SK-N-SH (cell line): ENCODE results near the gene SYNPR. TPM values are rescaled to one million over a fixed set of nuclear protein-coding genes. Genes with fewer than 3 reads are reported as not detected.
A peak's percentile ranks its signal among the peaks of the same experiment; 100 is the strongest.

ENCODE experiments used
- CTCF ChIA-PET: fragments of 300-600, 350-600 bp; formaldehyde crosslinking; extraction: SDS; loops from one replicate; lab custom pipeline; 2021; lab: Yijun Ruan, JAX
- POLR2A ChIA-PET: fragments of 350-600 bp; sonication (Branson Sonifier 250); formaldehyde crosslinking; extraction: SDS; loops from one replicate; lab custom pipeline; 2020; ENCODE audit warnings: antibody characterized with exemption, inconsistent platforms; lab: Yijun Ruan, JAX
- DNase-seq: peaks from one replicate; pipeline ENCODE4 v3.0.0; 2012
- H2AFZ ChIP-seq: fragments of 200-600 bp; sonication (generic); 2 replicates; pipeline ENCODE4 v1.8.1; 2016; ENCODE audit warnings: antibody characterized with exemption, mild to moderate bottlenecking, low read depth
- H3F3A ChIP-seq: fragments of 200-600 bp; sonication (generic); replicated peaks from 2 replicates; pipeline ENCODE3; 2016; ENCODE audit warnings: antibody characterized with exemption, mild to moderate bottlenecking; ENCODE audit not compliant: insufficient read depth
- H3K27ac ChIP-seq, 2 experiments: fragments of 200-500 bp in 1 of 2; fragments of 200-600 bp in 1 of 2; sonication (Bioruptor generic) in 1 of 2; sonication (generic), shearing (Covaris generic) in 1 of 2; 2 replicates each; pipeline versions ENCODE4 v1.5.1 to v1.6.1; 2014 to 2016; ENCODE audit warnings: low read depth in 2 of 2, inconsistent platforms in 1 of 2, low read length in 1 of 2, mild to moderate bottlenecking in 1 of 2, mixed read lengths in 1 of 2
- H3K27me3 ChIP-seq: fragments of 200-600 bp; sonication (generic), shearing (Covaris generic); 2 replicates; pipeline ENCODE4 v1.6.1; 2016; ENCODE audit warnings: mixed run types; ENCODE audit not compliant: insufficient read depth
- H3K36me3 ChIP-seq, 2 experiments: fragments of 200-500 bp in 1 of 2; fragments of 200-600 bp in 1 of 2; sonication (Bioruptor generic) in 1 of 2; sonication (generic) in 1 of 2; replicated peaks in 1 of 2; 2 replicates each; pipeline versions ENCODE3 to v1.5.1; 2014 to 2016; ENCODE audit warnings: low read length in 1 of 2, mild to moderate bottlenecking in 1 of 2; ENCODE audit not compliant: insufficient read depth in 2 of 2, control insufficient read depth in 1 of 2
- H3K4me1 ChIP-seq, 2 experiments: fragments of 200-500 bp in 1 of 2; fragments of 200-600 bp in 1 of 2; sonication (Bioruptor generic) in 1 of 2; sonication (generic), shearing (Covaris generic) in 1 of 2; 2 replicates each; pipeline versions ENCODE4 v1.5.1 to v1.6.1; 2014 to 2016; ENCODE audit warnings: low read depth in 1 of 2, low read length in 1 of 2, mixed run types in 1 of 2; ENCODE audit not compliant: insufficient read depth in 2 of 2, control insufficient read depth in 1 of 2
- H3K4me2 ChIP-seq: fragments of 200-600 bp; sonication (generic), shearing (Covaris generic); 2 replicates; pipeline ENCODE4 v1.6.1; 2017; ENCODE audit warnings: mixed run types
- H3K4me3 ChIP-seq, 2 experiments: fragments of 200-500 bp in 1 of 2; fragments of 200-600 bp in 1 of 2; sonication (Bioruptor generic) in 1 of 2; sonication (generic), shearing (Covaris generic) in 1 of 2; 2 replicates each; pipeline versions ENCODE4 v1.5.1 to v1.8.1; 2014 to 2016; ENCODE audit warnings: low read depth in 2 of 2, inconsistent platforms in 1 of 2, low read length in 1 of 2, mild to moderate bottlenecking in 1 of 2, mixed read lengths in 1 of 2, moderate library complexity in 1 of 2
- H3K79me2 ChIP-seq: fragments of 200-600 bp; sonication (generic); 2 replicates; pipeline ENCODE4 v1.8.1; 2017; ENCODE audit warnings: mild to moderate bottlenecking; ENCODE audit not compliant: insufficient read depth
- H3K9ac ChIP-seq: fragments of 200-600 bp; sonication (generic); 2 replicates; pipeline ENCODE4 v1.6.1; 2017; ENCODE audit warnings: mixed run types
- H3K9me2 ChIP-seq: fragments of 200-600 bp; sonication (generic); 2 replicates; pipeline ENCODE4 v1.6.1; 2017; ENCODE audit warnings: mixed run types
- H3K9me3 ChIP-seq: fragments of 200-600 bp; sonication (generic); 2 replicates; pipeline ENCODE4 v1.6.1; 2017; ENCODE audit warnings: mixed run types, mild to moderate bottlenecking, moderate library complexity
- H4K20me1 ChIP-seq: fragments of 200-600 bp; sonication (generic); 2 replicates; pipeline ENCODE4 v1.6.1; 2017; ENCODE audit warnings: mild to moderate bottlenecking, mixed run types; ENCODE audit not compliant: insufficient read depth
- CHD2 ChIP-seq: fragments of 150-350 bp; IDR thresholded peaks from 2 replicates; pipeline ENCODE4 v1.6.1; 2018; ENCODE audit warnings: low read length; ENCODE audit not compliant: partially characterized antibody
- FOXJ3 ChIP-seq: sonication (generic); formaldehyde crosslinking; IDR thresholded peaks from 2 replicates; pipeline ENCODE4 v1.5.1; 2020; ENCODE audit warnings: mild to moderate bottlenecking, missing genetic modification reagents
- TCF12 ChIP-seq: IDR thresholded peaks from 2 replicates; pipeline ENCODE4 v1.4.0; 2012
- WGBS: methylation state at CpG from one replicate; pipeline ENCODE4 v1.1.6; 2017; ENCODE audit warnings: low lambda C conversion rate; 5-methylcytosine and 5-hydroxymethylcytosine counted together
- polyA plus RNA-seq, 3 experiments: library from polyadenylated mRNA; depleted of rRNA; stranded (reverse); fragments of >200 nt; gene quantifications; 2 replicates each; pipeline ENCODE4 v1.2.3, GENCODE V29; 2012
- TF ChIP-seq, protein P1 (sequence below): fragments of 200-600 bp; sonication (generic); IDR thresholded peaks from 2 replicates; pipeline ENCODE4 v1.6.1; 2017; ENCODE audit warnings: antibody characterized with exemption, mild to moderate bottlenecking, moderate library complexity
- TF ChIP-seq, protein P2 (sequence below): IDR thresholded peaks from 2 replicates; pipeline ENCODE4 v1.4.0; 2012; ENCODE audit warnings: low read depth, borderline replicate concordance

Gene SYNPR
- polyA plus RNA-seq, 1 of the 3 experiments (the other 2 are of a cell fraction): not detected

GRCh38 chr3:63588895-63589294 lies 310.8 kb downstream of the SYNPR start:
- no peak for DNase-seq
- H3K4me1 ChIP-seq: no peaks in the 10 kb centered on the region
- H3F3A ChIP-seq: no peaks in the 10 kb centered on the region
- H3K4me3 ChIP-seq: no peak overlapping the region
- no peaks in the 10 kb centered on the region for H4K20me1 ChIP-seq
- no peaks in the 10 kb centered on the region for H3K9me2 ChIP-seq
- TF ChIP-seq, protein P1, sequence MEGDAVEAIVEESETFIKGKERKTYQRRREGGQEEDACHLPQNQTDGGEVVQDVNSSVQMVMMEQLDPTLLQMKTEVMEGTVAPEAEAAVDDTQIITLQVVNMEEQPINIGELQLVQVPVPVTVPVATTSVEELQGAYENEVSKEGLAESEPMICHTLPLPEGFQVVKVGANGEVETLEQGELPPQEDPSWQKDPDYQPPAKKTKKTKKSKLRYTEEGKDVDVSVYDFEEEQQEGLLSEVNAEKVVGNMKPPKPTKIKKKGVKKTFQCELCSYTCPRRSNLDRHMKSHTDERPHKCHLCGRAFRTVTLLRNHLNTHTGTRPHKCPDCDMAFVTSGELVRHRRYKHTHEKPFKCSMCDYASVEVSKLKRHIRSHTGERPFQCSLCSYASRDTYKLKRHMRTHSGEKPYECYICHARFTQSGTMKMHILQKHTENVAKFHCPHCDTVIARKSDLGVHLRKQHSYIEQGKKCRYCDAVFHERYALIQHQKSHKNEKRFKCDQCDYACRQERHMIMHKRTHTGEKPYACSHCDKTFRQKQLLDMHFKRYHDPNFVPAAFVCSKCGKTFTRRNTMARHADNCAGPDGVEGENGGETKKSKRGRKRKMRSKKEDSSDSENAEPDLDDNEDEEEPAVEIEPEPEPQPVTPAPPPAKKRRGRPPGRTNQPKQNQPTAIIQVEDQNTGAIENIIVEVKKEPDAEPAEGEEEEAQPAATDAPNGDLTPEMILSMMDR: 0 out of 2 replicates have a peak, but pooled peaks have one; percentile 7
- no peak for TF ChIP-seq FOXJ3
- ChIA-PET POLR2A (no interaction called here), CTCF (interaction anchor here (0.9 kb wide), 1 partner anchor 20 kb away, joined by 4 read pairs; no protein-coding TSS in a partner anchor)
- no peak overlapping the region for H3K9ac ChIP-seq
- 63% methylated on average over 1 of the region's 1 CpG for WGBS
- H3K27me3 ChIP-seq: no peaks in the 10 kb centered on the region
- H3K9me3 ChIP-seq: no peaks in the 10 kb centered on the region; the same call in 1 of the 2 replicates
- no peak overlapping the region for H3K27ac ChIP-seq
- H3K79me2 ChIP-seq: no peaks in the 10 kb centered on the region
- no peaks in the 10 kb centered on the region for H3K36me3 ChIP-seq
- H3K4me2 ChIP-seq: no peak overlapping the region
- no peak overlapping the region for H2AFZ ChIP-seq

DNA sequence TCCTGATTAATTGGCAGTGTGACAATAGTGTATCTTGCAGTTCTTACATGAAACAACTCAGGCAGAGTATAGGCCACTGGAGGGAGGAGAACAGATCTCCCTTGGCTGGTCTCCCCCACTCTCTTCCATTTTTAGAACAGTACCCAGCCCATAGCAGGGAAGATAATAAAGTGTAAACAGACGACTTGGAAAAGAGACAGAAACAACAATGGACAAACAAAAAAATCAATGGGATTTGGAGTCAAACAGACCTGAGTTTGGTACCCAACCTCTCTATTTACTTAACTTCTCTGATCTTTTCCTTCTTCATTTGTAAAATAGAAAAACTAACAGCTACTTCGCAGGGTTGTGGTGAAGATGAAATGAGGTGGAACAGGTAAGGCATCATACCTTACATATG lies 315.7 kb downstream of the SYNPR start:
- Histone ChIP-seq H4K20me1 (no peaks in the 10 kb centered on the region), H3K36me3 (no peaks in the 10 kb centered on the region), H3K79me2 (no peaks in the 10 kb centered on the region), H3K27me3 (no peaks in the 10 kb centered on the region), H3K4me3 (no peak overlapping the region), H2AFZ (no peak overlapping the region), H3F3A (no peaks in the 10 kb centered on the region), H3K4me1 (no peaks in the 10 kb centered on the region), H3K9me3 (no peaks in the 10 kb centered on the region; the same call in 1 of the 2 replicates), H3K4me2 (no peak overlapping the region), H3K27ac (no peak overlapping the region), H3K9ac (no peak overlapping the region), H3K9me2 (no peaks in the 10 kb centered on the region)
- no peak for DNase-seq
- CTCF ChIA-PET: interaction anchor here (1.1 kb wide), 1 partner anchor 224 kb away, joined by 3 read pairs; no protein-coding TSS in a partner anchor
- 42% methylated on average over 2 of the region's 2 CpGs for WGBS
- TF ChIP-seq, protein P2, sequence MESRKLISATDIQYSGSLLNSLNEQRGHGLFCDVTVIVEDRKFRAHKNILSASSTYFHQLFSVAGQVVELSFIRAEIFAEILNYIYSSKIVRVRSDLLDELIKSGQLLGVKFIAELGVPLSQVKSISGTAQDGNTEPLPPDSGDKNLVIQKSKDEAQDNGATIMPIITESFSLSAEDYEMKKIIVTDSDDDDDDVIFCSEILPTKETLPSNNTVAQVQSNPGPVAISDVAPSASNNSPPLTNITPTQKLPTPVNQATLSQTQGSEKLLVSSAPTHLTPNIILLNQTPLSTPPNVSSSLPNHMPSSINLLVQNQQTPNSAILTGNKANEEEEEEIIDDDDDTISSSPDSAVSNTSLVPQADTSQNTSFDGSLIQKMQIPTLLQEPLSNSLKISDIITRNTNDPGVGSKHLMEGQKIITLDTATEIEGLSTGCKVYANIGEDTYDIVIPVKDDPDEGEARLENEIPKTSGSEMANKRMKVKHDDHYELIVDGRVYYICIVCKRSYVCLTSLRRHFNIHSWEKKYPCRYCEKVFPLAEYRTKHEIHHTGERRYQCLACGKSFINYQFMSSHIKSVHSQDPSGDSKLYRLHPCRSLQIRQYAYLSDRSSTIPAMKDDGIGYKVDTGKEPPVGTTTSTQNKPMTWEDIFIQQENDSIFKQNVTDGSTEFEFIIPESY: no peak
- no peak for TF ChIP-seq TCF12
- POLR2A ChIA-PET: no interaction called here

DNA sequence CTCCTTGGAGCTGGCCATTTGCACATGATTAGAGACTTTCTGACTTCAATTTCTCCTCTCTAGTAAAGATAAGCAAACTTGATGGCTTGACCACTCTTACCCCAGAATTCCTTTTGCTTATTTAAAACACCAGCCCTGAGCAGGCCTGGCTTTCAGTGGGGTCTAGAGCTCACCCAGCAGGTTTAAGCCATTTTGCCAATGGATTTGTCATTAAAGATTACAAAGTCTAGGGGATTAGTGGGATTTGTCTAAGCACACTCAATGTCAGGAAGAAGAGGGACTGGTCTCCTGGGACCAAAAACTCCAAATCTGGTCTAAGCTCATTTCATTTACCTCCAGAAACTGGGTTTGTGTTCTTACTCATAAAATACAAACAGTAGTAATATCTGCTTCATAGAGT lies 317.1 kb downstream of the SYNPR start:
- Histone ChIP-seq H3F3A (no peaks in the 10 kb centered on the region), H4K20me1 (no peaks in the 10 kb centered on the region), H3K4me3 (no peak overlapping the region), H3K79me2 (no peaks in the 10 kb centered on the region), H3K4me2 (no peak overlapping the region), H3K27ac (no peak overlapping the region), H3K9ac (no peak overlapping the region), H3K4me1 (no peaks in the 10 kb centered on the region), H3K36me3 (no peaks in the 10 kb centered on the region), H3K9me3 (no peaks in the 10 kb centered on the region), H3K27me3 (no peaks in the 10 kb centered on the region), H3K9me2 (no peaks in the 10 kb centered on the region), H2AFZ (no peak overlapping the region)
- POLR2A ChIA-PET: no interaction called here
- CTCF ChIA-PET: interaction anchor here (1.3 kb wide), 1 partner anchor 32 kb away, joined by 3 read pairs; no protein-coding TSS in a partner anchor
- TF ChIP-seq, protein P2: no peak
- no peak for TF ChIP-seq CHD2
- no peak for TF ChIP-seq TCF12
- TF ChIP-seq FOXJ3: no peak
- no peak for DNase-seq
